Chondrocyte (in vitro differentiated cells): ENCODE measurements around the gene TXNL4A. TPM values are rescaled to one million over a fixed set of nuclear protein-coding genes. Genes with fewer than 3 reads are reported as not detected.

Experiments used
- DNase-seq: peaks from one replicate; pipeline ENCODE4 v3.0.0; 2021; ENCODE audit warnings: mixed read lengths, low spot score
- H3K27ac Mint-ChIP-seq: one replicate; pipeline ENCODE4 v1.8.0; 2021; ENCODE audit warnings: mild to moderate bottlenecking, moderate library complexity, mixed read lengths; ENCODE audit not compliant: unreplicated experiment
- H3K27me3 Mint-ChIP-seq: 2 replicates; pipeline ENCODE4 v1.8.0; 2021; ENCODE audit warnings: low read depth, mixed read lengths
- H3K36me3 Mint-ChIP-seq: 2 replicates; pipeline ENCODE4 v1.8.0; 2021; ENCODE audit warnings: low read depth, mixed read lengths
- H3K4me1 Mint-ChIP-seq: 2 replicates; pipeline ENCODE4 v1.8.0; 2021; ENCODE audit warnings: low read depth, mild to moderate bottlenecking, mixed read lengths
- H3K4me3 Mint-ChIP-seq: one replicate; pipeline ENCODE4 v1.8.0; 2021; ENCODE audit warnings: mild to moderate bottlenecking, moderate library complexity, mixed read lengths; ENCODE audit not compliant: unreplicated experiment
- H3K9me3 Mint-ChIP-seq: 2 replicates; pipeline ENCODE4 v1.8.0; 2021; ENCODE audit warnings: low read depth, mixed read lengths
- total RNA-seq: library from RNA; stranded (reverse); gene quantifications from 3 replicates; pipeline ENCODE4 v1.2.1, GENCODE V29; 2021
- TF ChIP-seq, protein P1 (sequence below): fragments of 200-600 bp; sonication (generic); IDR thresholded peaks from 2 replicates; pipeline ENCODE4 v1.5.0; 2021; ENCODE audit warnings: antibody characterized with exemption, mild to moderate bottlenecking, moderate library complexity

TXNL4A gene
- total RNA-seq, 1 donor from 2014 or later = 143 TPM

DNA sequence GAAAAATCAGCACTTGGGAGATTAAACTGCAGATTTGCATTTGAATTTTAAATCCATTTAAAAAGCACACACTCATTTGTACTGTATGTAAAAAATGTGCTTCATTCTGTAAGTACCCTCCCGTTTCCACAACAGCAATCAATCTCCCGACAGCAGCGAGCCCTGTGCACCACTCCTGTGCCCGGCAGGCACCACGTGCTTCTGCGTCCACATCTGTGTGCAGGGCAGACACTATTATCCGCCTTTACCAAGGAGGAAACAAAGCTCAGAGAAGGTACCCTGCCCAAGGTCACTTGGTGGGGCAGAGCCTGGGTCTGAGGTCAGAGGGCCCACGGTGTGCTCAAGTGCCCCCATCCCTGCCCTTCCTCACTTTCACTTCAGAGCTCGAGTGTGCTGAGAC, 16.4 kb downstream of the TXNL4A start:
- peaks cover 23% of the 10 kb centered on the region for H3K36me3 Mint-ChIP-seq
- TF ChIP-seq, protein P1, sequence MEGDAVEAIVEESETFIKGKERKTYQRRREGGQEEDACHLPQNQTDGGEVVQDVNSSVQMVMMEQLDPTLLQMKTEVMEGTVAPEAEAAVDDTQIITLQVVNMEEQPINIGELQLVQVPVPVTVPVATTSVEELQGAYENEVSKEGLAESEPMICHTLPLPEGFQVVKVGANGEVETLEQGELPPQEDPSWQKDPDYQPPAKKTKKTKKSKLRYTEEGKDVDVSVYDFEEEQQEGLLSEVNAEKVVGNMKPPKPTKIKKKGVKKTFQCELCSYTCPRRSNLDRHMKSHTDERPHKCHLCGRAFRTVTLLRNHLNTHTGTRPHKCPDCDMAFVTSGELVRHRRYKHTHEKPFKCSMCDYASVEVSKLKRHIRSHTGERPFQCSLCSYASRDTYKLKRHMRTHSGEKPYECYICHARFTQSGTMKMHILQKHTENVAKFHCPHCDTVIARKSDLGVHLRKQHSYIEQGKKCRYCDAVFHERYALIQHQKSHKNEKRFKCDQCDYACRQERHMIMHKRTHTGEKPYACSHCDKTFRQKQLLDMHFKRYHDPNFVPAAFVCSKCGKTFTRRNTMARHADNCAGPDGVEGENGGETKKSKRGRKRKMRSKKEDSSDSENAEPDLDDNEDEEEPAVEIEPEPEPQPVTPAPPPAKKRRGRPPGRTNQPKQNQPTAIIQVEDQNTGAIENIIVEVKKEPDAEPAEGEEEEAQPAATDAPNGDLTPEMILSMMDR = no peak

DNA sequence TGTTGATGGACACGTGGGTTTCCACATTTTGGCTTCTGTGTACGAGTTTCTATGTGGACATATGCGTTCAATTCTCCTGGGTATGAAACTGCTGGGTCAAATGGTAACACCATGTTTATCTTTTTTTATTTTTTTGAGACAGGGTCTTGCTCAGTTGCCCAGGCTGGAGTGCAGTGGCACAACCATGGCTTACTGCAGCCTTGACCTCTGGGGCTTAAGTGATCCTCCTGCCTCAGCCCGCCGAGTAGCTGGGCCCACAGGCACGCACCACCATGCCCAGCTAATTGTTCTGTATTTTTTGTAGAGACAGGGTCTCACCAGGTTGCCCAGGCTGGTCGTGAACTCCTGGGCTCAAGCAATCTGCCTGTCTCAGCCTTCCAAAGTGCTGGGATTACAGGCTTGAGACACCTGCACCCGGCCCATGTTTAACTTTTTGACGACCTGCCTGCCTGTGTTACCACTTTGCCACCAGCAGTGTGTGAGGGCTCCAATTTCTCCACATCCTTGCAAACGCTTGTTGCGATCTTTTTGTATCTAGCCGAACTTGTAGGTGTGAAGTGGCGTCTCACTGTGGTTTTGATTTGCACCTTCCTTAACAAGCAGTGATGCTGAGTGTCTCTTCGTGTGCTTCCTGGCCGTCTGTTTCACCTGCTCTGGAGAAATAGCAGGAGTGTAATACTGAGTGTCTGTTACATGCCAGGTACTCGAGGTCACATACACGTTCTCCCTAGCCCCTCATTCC, 17.0 kb downstream of the TXNL4A start:
- Mint-ChIP-seq H3K4me1 (peaks cover 4% of the 10 kb centered on the region), H3K27me3 (no peaks in the 10 kb centered on the region), H3K27ac (no peak overlapping the region), H3K9me3 (no peaks in the 10 kb centered on the region), H3K36me3 (peaks cover 23% of the 10 kb centered on the region), H3K4me3 (no peak overlapping the region)
- TF ChIP-seq, protein P1 = no peak
- no peak for DNase-seq

More for the DNA sequence above, 16.4 kb downstream of the TXNL4A start:
- peaks cover 4% of the 10 kb centered on the region for H3K4me1 Mint-ChIP-seq
- H3K9me3 Mint-ChIP-seq = no peaks in the 10 kb centered on the region
- no peak overlapping the region for H3K4me3 Mint-ChIP-seq
- no peaks in the 10 kb centered on the region for H3K27me3 Mint-ChIP-seq
- no peak overlapping the region for H3K27ac Mint-ChIP-seq
- DNase-seq = no peak

DNA sequence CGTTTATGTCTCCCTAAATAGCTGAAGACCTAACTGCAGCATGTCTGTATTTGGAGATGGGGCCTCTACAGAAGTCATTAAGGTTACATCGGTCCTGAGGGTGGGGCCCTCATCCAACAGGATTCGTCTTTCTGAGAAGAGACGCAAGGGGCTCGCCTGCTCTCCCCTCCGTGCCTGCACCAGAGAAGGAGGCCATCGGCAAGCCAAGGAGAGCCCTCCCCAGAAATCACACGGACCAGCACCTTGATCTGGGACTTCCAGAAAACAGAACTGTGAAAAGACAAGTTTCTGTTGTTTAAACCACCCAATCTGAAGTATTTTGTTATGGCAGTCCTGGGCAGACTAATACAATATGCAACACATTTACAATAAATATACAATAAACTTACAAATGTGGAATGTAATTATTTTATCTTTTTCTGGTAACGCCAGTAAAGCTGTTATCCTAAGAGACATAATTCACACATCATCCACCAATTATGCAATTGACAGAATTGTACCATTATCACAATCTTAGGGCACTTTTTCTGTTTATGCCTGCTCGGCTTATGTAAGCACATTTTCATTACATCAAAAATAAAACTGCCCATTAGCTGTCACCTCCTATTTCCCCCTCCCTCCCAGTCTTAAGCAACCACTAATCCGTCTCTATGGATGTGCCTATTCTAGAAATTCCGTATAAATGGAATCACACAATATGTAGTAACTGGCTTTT, 17.8 kb downstream of the TXNL4A start:
- Mint-ChIP-seq H3K9me3 (no peaks in the 10 kb centered on the region), H3K27me3 (no peaks in the 10 kb centered on the region), H3K36me3 (peaks cover 21% of the 10 kb centered on the region), H3K4me3 (no peak overlapping the region), H3K27ac (no peak overlapping the region), H3K4me1 (peaks cover 6% of the 10 kb centered on the region)
- TF ChIP-seq, protein P1 = no peak
- DNase-seq = no peak

DNA sequence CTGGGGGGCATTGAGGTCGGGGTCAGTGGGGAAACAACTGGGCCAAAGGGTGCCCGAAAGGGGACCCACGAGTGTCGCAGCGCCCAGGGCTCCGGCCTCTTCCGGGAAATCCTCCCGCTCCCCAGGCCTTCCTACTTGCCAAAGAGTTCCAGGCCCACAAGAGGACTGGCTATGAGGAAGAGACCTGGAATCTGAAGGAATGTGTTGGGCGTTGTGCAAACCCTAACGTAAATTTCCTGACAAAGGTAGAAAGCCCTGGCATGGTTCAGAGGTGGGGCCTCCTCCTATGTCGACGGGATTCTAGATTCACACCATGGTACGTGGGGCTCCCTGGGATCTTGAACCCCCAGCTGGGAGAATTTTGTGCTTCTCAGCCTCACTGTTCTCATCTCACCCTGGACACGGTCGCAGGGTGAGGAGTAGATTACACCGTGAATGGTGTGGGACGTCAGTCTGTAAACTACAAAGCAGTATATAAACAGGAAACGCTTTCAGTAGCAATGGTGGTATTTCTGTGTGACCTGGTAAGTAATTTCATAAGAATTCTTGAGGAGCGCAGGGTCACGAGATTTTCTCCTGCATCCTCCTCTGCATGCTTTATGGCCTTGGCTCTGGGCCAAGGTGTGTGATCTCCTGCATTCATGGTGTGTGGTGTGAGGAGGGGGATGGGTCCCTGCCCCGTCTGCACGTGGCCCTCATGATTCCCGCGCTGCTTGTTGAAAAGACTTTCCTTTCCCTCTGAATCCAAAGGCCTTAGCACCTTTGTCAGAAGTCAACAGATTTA, 23.1 kb downstream of the TXNL4A start:
- Mint-ChIP-seq H3K4me3 (peak overlapping the region; percentile 63), H3K27ac (peak overlapping the region; percentile 87), H3K27me3 (no peaks in the 10 kb centered on the region), H3K9me3 (no peaks in the 10 kb centered on the region), H3K36me3 (peaks cover 2% of the 10 kb centered on the region), H3K4me1 (peaks cover 26% of the 10 kb centered on the region)
- TF ChIP-seq, protein P1 = no peak
- DNase-seq = peak; percentile 85
